ENCODE measurements around the gene ALG3.

The ALG3 gene

DNA sequence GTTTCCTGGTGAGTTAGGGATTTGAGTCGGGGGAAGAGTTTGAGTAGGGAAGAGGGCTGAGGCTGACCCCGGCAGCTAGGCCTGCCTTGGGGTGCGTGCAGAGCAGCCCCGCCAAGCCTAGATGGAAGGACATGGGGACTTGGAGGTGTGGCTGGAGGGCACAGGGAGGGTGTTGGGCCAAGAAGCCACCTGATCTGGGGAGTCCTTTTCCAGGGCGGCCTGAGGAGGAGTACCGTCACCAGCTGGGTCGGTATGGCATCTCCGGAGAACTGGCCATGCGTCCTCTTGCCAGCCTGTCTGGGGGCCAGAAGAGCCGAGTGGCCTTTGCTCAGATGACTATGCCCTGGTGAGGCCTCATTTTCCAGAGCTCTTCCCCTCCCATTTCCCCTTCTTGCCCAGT lies 55.9 kb downstream of the ALG3 start:
- Histone ChIP-seq H3K4me1 (ENCODE audit: insufficient read depth, poor library complexity, severe bottlenecking) (no peaks in the 10 kb centered on the region), H3K36me3 (ENCODE audit: low read depth) (peaks cover 57% of the 10 kb centered on the region), H3K4me3 (ENCODE audit: severe bottlenecking) (no peak overlapping the region), H3K27me3 (ENCODE audit: insufficient read depth, poor library complexity, severe bottlenecking) (no peaks in the 10 kb centered on the region), H3K9me3 (ENCODE audit: severe bottlenecking) (no peaks in the 10 kb centered on the region), H3K27ac (ENCODE audit: poor library complexity, severe bottlenecking) (no peak overlapping the region)
- DNase-seq (ENCODE audit: low spot score), result no peak
- ATAC-seq (ENCODE audit: low read depth), result no peak
- TF ChIP-seq, protein P1, sequence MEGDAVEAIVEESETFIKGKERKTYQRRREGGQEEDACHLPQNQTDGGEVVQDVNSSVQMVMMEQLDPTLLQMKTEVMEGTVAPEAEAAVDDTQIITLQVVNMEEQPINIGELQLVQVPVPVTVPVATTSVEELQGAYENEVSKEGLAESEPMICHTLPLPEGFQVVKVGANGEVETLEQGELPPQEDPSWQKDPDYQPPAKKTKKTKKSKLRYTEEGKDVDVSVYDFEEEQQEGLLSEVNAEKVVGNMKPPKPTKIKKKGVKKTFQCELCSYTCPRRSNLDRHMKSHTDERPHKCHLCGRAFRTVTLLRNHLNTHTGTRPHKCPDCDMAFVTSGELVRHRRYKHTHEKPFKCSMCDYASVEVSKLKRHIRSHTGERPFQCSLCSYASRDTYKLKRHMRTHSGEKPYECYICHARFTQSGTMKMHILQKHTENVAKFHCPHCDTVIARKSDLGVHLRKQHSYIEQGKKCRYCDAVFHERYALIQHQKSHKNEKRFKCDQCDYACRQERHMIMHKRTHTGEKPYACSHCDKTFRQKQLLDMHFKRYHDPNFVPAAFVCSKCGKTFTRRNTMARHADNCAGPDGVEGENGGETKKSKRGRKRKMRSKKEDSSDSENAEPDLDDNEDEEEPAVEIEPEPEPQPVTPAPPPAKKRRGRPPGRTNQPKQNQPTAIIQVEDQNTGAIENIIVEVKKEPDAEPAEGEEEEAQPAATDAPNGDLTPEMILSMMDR (IDR thresholded peaks at IDR 0.05; ENCODE audit: poor library complexity, severe bottlenecking), result no peak

Measured in RWPE2 (cell line).